ENCODE results near the gene BTF3L4.

Gene BTF3L4

GRCh38 chr1:52045236-52045635 is 10.9 kb upstream of the BTF3L4 start:
- TF ChIP-seq GATA3 (IDR thresholded peaks at IDR 0.05; ENCODE audit: low read depth, low read length), result no peak
- TF ChIP-seq GATA2 (IDR thresholded peaks at IDR 0.05; ENCODE audit: low read depth, low read length), result no peak

- TF ChIP-seq GATA3 (IDR thresholded peaks at IDR 0.05; ENCODE audit: low read depth, low read length), result no peak
- no peak for TF ChIP-seq GATA2 (IDR thresholded peaks at IDR 0.05; ENCODE audit: low read depth, low read length)
Measured at GRCh38 chr1:52053862-52054261, 2.2 kb upstream of the BTF3L4 start.

DNA sequence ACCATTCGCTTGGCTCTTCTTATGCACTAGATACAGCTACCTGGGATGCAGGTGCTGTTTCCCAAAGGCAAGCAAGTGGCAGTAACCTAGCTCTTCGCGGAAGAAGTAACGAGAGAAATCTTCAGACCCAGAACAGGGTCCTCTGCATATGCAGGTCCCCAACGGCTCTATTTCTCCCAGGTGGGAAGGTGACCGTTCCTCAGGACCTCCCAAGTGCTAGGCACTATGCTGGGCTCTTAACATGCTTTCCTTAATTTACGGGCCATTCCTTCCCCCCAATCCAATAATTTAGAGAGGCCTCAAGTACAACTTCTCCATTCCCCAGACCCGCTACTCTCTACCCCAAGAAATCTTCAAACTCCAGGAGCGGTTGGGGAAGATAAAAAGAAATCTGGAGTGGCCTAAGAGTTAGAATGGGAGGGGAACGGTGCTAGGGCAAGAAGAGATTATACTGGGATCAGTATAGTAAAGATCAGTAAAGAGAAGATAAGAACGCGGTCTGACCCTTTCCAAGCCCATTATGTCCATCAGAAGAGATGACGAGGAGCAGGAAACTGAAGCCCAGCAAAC is 1.5 kb upstream of the BTF3L4 start:
- no peak for TF ChIP-seq GATA2 (IDR thresholded peaks at IDR 0.05; ENCODE audit: low read depth, low read length)
- TF ChIP-seq GATA3 (IDR thresholded peaks at IDR 0.05; ENCODE audit: low read depth, low read length), result no peak

- no peak for TF ChIP-seq GATA2 (IDR thresholded peaks at IDR 0.05; ENCODE audit: low read depth, low read length)
- no peak for TF ChIP-seq GATA3 (IDR thresholded peaks at IDR 0.05; ENCODE audit: low read depth, low read length)
Measured at GRCh38 chr1:52055066-52055865, 829 bp upstream of the BTF3L4 start, which contains the start of gene TXNDC12. TXNDC12 (minus strand) TSS chr1:52055191; CDS start chr1:52055096, 95 bp downstream.

- TF ChIP-seq GATA2 (IDR thresholded peaks at IDR 0.05; ENCODE audit: low read depth, low read length) (no peak), GATA3 (IDR thresholded peaks at IDR 0.05; ENCODE audit: low read depth, low read length) (no peak)
Measured at GRCh38 chr1:52055866-52056162, 281 bp upstream of the BTF3L4 start.

DNA sequence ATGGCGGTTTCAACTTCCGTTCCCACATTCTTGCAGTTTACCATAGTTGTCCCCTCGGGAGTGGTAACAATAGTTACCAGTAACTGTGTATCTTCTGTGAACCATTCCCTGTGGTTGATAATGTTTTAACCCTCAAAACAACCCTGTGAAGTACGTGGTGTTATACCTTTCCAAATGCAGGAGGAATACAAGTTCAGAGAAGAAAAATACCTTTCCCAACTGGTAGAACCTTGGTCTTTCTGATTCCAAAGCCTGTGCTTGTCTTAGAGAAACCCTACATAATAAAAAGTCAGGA is 789 bp downstream of the BTF3L4 start:
- TF ChIP-seq GATA3 (IDR thresholded peaks at IDR 0.05; ENCODE audit: low read depth, low read length) (no peak), GATA2 (IDR thresholded peaks at IDR 0.05; ENCODE audit: low read depth, low read length) (no peak)

GRCh38 chr1:52057255-52057654 is 1.2 kb downstream of the BTF3L4 start:
- TF ChIP-seq GATA2 (IDR thresholded peaks at IDR 0.05; ENCODE audit: low read depth, low read length), result no peak
- TF ChIP-seq GATA3 (IDR thresholded peaks at IDR 0.05; ENCODE audit: low read depth, low read length), result no peak

- TF ChIP-seq GATA3 (IDR thresholded peaks at IDR 0.05; ENCODE audit: low read depth, low read length) (no peak), GATA2 (IDR thresholded peaks at IDR 0.05; ENCODE audit: low read depth, low read length) (no peak)
Measured at GRCh38 chr1:52057876-52058415, 1.9 kb downstream of the BTF3L4 start.

DNA sequence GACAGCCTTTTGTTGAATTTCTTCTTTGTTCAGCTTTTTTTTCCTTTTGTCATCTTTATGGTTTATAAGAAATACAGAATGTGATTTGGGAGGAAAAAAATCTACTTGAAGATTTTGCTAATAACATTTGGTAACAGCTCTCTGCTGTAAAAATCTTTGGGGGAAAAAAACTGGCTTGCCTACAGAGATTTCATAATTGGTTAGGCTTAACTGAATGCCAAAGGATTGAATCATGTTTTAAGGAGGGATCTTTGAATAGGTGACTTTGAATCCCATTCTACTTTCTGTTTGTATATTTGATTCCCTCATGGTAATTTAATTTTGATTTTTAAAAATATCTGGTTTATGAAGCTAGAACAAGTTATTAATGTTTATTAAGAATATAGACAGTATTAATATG is 3.2 kb downstream of the BTF3L4 start:
- TF ChIP-seq GATA2 (IDR thresholded peaks at IDR 0.05; ENCODE audit: low read depth, low read length) (no peak), GATA3 (IDR thresholded peaks at IDR 0.05; ENCODE audit: low read depth, low read length) (no peak)

- TF ChIP-seq GATA2 (IDR thresholded peaks at IDR 0.05; ENCODE audit: low read depth, low read length), result no peak
- TF ChIP-seq GATA3 (IDR thresholded peaks at IDR 0.05; ENCODE audit: low read depth, low read length), result no peak
Measured at GRCh38 chr1:52059888-52060287, 3.8 kb downstream of the BTF3L4 start.

DNA sequence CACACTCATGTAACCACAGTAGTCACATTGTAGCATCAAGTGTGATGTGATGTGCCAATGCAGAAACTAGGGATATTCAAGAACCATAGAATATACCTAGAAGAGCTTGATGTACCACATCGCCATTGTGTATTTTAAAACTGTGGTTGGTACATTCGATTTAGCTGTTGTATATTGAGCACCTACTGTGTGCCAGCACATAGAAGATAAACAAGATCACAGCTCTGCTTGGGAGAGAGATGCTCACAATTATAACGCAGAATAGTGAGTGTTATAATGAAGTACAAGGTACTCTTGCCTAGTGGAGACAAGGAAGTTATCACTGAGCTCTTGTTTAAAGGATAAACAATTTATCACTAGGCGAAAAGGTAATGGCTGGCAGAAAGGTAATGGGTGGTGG is 4.7 kb downstream of the BTF3L4 start:
- TF ChIP-seq GATA3 (IDR thresholded peaks at IDR 0.05; ENCODE audit: low read depth, low read length), result no peak
- TF ChIP-seq GATA2 (IDR thresholded peaks at IDR 0.05; ENCODE audit: low read depth, low read length), result no peak

DNA sequence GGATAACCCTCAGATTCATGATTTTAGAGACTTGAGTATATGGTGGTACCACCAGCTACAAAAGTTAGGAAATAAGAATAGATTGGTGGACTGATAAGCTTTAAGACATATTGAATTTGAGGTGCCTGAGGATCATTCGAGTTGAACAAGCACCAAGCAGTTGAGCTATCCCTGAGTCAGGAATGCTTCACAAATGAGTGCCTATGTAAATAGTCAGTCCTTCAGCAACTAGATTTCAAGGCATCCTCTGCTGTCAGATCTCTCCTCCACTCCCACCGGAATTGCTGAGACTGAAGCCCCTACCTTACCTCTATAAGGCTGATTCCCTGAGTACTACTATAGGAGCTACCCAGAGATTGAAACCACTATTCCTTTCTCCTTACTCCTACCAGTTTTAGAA is 7.1 kb downstream of the BTF3L4 start:
- no peak for TF ChIP-seq GATA2 (IDR thresholded peaks at IDR 0.05; ENCODE audit: low read depth, low read length)
- TF ChIP-seq GATA3 (IDR thresholded peaks at IDR 0.05; ENCODE audit: low read depth, low read length), result no peak

DNA sequence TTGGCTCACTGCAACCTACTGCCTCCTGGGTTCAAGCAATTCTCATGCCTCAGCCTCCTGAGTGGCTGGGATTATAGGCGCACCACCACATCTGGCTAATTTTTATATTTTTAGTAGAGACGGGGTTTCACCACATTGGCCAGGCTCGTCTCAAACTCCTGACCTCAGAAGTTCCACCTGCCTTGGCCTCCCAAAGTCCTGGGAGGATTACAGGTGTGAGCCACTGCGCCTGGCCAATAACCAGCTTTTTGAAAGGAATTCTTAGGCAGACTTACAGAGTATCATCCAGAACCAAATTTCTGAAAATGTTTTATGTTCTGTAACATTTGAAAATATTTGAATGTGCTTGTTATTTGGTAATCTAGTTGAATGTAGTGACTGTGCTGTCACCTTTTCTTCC is 14.6 kb downstream of the BTF3L4 start:
- TF ChIP-seq GATA2 (IDR thresholded peaks at IDR 0.05; ENCODE audit: low read depth, low read length) (no peak), GATA3 (IDR thresholded peaks at IDR 0.05; ENCODE audit: low read depth, low read length) (no peak)

GRCh38 chr1:52072291-52072690 is 16.2 kb downstream of the BTF3L4 start:
- TF ChIP-seq GATA3 (IDR thresholded peaks at IDR 0.05; ENCODE audit: low read depth, low read length), result no peak
- no peak for TF ChIP-seq GATA2 (IDR thresholded peaks at IDR 0.05; ENCODE audit: low read depth, low read length)

- TF ChIP-seq GATA2 (IDR thresholded peaks at IDR 0.05; ENCODE audit: low read depth, low read length) (no peak), GATA3 (IDR thresholded peaks at IDR 0.05; ENCODE audit: low read depth, low read length) (no peak)
Measured at GRCh38 chr1:52080014-52080415, 23.9 kb downstream of the BTF3L4 start.

All from SH-SY5Y (cell line).